HepG2 (cell line): ENCODE data around the gene KRT38. TPM values are rescaled to one million over a fixed set of nuclear protein-coding genes. Genes with fewer than 3 reads are reported as not detected.

Experiments
- ATAC-seq: fragments of 200-7000 bp; cut with Tn5 transposase; 3 replicates; pipeline ENCODE4 v1.9.1; 2020; ENCODE audit warnings: mild to moderate bottlenecking, moderate library complexity
- BruUV-seq: library from RNA; stranded (reverse); fragments of 400-500 nt; replicated peaks from 2 replicates; lab custom pipeline; 2021; lab: Mats Ljungman, UMichigan
- CTCF ChIA-PET: fragments of 300-600 bp; formaldehyde crosslinking; extraction: SDS; loops from one replicate; lab custom pipeline; 2021; ENCODE audit warnings: low total read pairs, inconsistent platforms, low intra/inter-chr PET ratio; lab: Yijun Ruan, JAX
- POLR2A ChIA-PET: fragments of 350-600 bp; sonication (Branson Sonifier 250); formaldehyde crosslinking; loops from one replicate; lab custom pipeline; 2020; ENCODE audit warnings: antibody characterized with exemption, inconsistent platforms; lab: Yijun Ruan, JAX
- DNase-seq: peaks from one replicate; pipeline ENCODE4 v3.0.0-alpha.2; 2015; ENCODE audit warnings: low spot score
- FAIRE-seq: peaks from 3 replicates; lab custom pipeline; 2011; peaks lifted over from hg19 to GRCh38; lab: Jason Lieb, UNC
- H2AFZ ChIP-seq: one replicate; pipeline ENCODE4 v1.6.1; 2011; ENCODE audit warnings: low read length, inconsistent platforms
- H3K27ac ChIP-seq: fragments of 300-600 bp; 3 replicates; pipeline ENCODE4 v1.8.0; 2011; ENCODE audit warnings: mixed run types, mild to moderate bottlenecking, mixed read lengths, low read length, inconsistent platforms; ENCODE audit not compliant: insufficient read depth; ENCODE audit errors: extremely low read length
- H3K27me3 ChIP-seq, 2 experiments: fragments of 200-600 bp in 1 of 2; 2 replicates in 1 of 2; 3 replicates in 1 of 2; pipeline versions ENCODE4 v1.6.0 to v1.8.0; 2011; ENCODE audit warnings: low read length in 2 of 2, mild to moderate bottlenecking in 2 of 2, moderate library complexity in 2 of 2, inconsistent platforms in 1 of 2; ENCODE audit not compliant: insufficient read depth in 2 of 2, control insufficient read depth in 1 of 2
- H3K36me3 ChIP-seq, 2 experiments: fragments of 200-600 bp in 1 of 2; replicated peaks in 1 of 2; 2 replicates in 1 of 2; 3 replicates in 1 of 2; pipeline versions ENCODE4 v1.5.1 to v1.8.0; 2011; ENCODE audit warnings: low read length in 2 of 2, inconsistent platforms in 1 of 2; ENCODE audit not compliant: insufficient read depth in 2 of 2, control insufficient read depth in 1 of 2
- H3K4me1 ChIP-seq: 2 replicates; pipeline ENCODE4 v1.5.1; 2012; ENCODE audit warnings: low read length, inconsistent platforms; ENCODE audit not compliant: insufficient read depth
- H3K4me2 ChIP-seq: 2 replicates; pipeline ENCODE4 v1.6.0; 2011; ENCODE audit warnings: low read depth, low read length, inconsistent platforms
- H3K4me3 ChIP-seq, 3 experiments: fragments of 200-600 bp in 1 of 3; sonication (generic), shearing (Covaris generic) in 1 of 3; replicated peaks in 1 of 3; 2 replicates each; pipeline ENCODE4 v1.5.1; 2011 to 2016; ENCODE audit warnings: low read length in 3 of 3, inconsistent platforms in 2 of 3, low read depth in 2 of 3, mild to moderate bottlenecking in 2 of 3, control low read depth in 1 of 3, mixed read lengths in 1 of 3; ENCODE audit not compliant: insufficient read depth in 1 of 3
- H3K79me2 ChIP-seq: one replicate; pipeline ENCODE4 v1.6.1; 2011; ENCODE audit warnings: low read length, inconsistent platforms; ENCODE audit not compliant: insufficient read depth
- H3K9ac ChIP-seq: 2 replicates; pipeline ENCODE4 v1.6.0; 2011; ENCODE audit warnings: mild to moderate bottlenecking, low read depth, low read length, inconsistent platforms; ENCODE audit not compliant: insufficient read depth
- H3K9me3 ChIP-seq: 2 replicates; pipeline ENCODE4 v1.5.1; 2012; ENCODE audit warnings: mild to moderate bottlenecking, low read length
- H4K20me1 ChIP-seq: 2 replicates; pipeline ENCODE4 v1.6.0; 2011; ENCODE audit warnings: inconsistent platforms, mild to moderate bottlenecking, low read length, moderate library complexity; ENCODE audit not compliant: insufficient read depth
- BORCS8-MEF2B ChIP-seq: sonication (generic); formaldehyde crosslinking; IDR thresholded peaks from 2 replicates; pipeline ENCODE4 v1.8.0; 2022; ENCODE audit warnings: mild to moderate bottlenecking, missing genetic modification reagents
- HMG20B ChIP-seq: conservative IDR thresholded peaks from 2 replicates; pipeline ENCODE4 v1.6.1; 2016; ENCODE audit warnings: missing genetic modification reagents, missing compliant biosample characterization
- NKX3-1 ChIP-seq: sonication (generic); formaldehyde crosslinking; IDR thresholded peaks from 2 replicates; pipeline ENCODE4 v1.5.0; 2020; ENCODE audit warnings: missing genetic modification reagents
- RBM39 ChIP-seq: fragments of 200-400 bp; formaldehyde crosslinking; IDR thresholded peaks from one replicate; pipeline ENCODE4 v1.6.1; 2018; ENCODE audit warnings: antibody characterized with exemption, mild to moderate bottlenecking, low read depth, low read length; ENCODE audit not compliant: poor library complexity, severe bottlenecking
- SRY ChIP-seq: sonication (generic); formaldehyde crosslinking; IDR thresholded peaks from 2 replicates; pipeline ENCODE4 v1.8.0; 2022; ENCODE audit warnings: mild to moderate bottlenecking, missing genetic modification reagents
- ZNF232 ChIP-seq: sonication (generic); formaldehyde crosslinking; IDR thresholded peaks from 2 replicates; pipeline ENCODE4 v1.4.0; 2020; ENCODE audit warnings: missing genetic modification reagents, borderline replicate concordance
- ZNF709 ChIP-seq: sonication (generic); formaldehyde crosslinking; IDR thresholded peaks from 2 replicates; pipeline ENCODE4 v1.5.0; 2020; ENCODE audit warnings: mild to moderate bottlenecking, missing genetic modification reagents
- WGBS: methylation state at CpG from one replicate; pipeline ENCODE4 v1.1.6; 2017; ENCODE audit warnings: low lambda C conversion rate; 5-methylcytosine and 5-hydroxymethylcytosine counted together
- in situ Hi-C: cut with HindIII; loops from 2 replicates; pipeline ENCODE4 v1.10.0; 2017; ENCODE audit warnings: low pct_unique_long_range_greater_than_20kb; ENCODE audit not compliant: extremely low pct_ligation_motif_present
- intact Hi-C: fragments of 100-400 bp; cut with micrococcal nuclease; formaldehyde crosslinking; loops from one replicate; pipeline ENCODE4 v1.10.0; 2022; ENCODE audit not compliant: unreplicated experiment
- polyA plus RNA-seq, 8 experiments: library from polyadenylated mRNA; depleted of rRNA in 3 of 8; stranded (reverse) in 7 of 8; unstranded in 1 of 8; fragments of >200 nt; fragmentation: Illumina TruSeq in 4 of 8; extraction: Trizol in 4 of 8; gene quantifications; 2 replicates each; pipeline versions ENCODE4 v1.2.1 to v1.2.3, GENCODE V29; 2011 to 2016; ENCODE audit warnings: low read depth in 4 of 8, missing spikeins in 1 of 8, mixed read lengths in 1 of 8; ENCODE audit not compliant: insufficient read depth in 1 of 8
- total RNA-seq, 5 experiments: library from RNA; depleted of rRNA; stranded (reverse); fragments of >200 nt; fragmentation: Illumina TruSeq; extraction: Trizol; gene quantifications; 2 replicates each; pipeline ENCODE4 v1.2.3, GENCODE V29; 2016; ENCODE audit warnings: low read depth in 1 of 5
- TF ChIP-seq, protein P1 (sequence below): sonication (generic); formaldehyde crosslinking; IDR thresholded peaks from 2 replicates; pipeline ENCODE4 v1.9.0; 2021; ENCODE audit warnings: missing genetic modification reagents, borderline replicate concordance
- TF ChIP-seq, protein P2 (sequence below): sonication (generic); formaldehyde crosslinking; conservative IDR thresholded peaks from 2 replicates; pipeline ENCODE4 v1.8.0; 2022; ENCODE audit warnings: mild to moderate bottlenecking, moderate library complexity, missing genetic modification reagents

KRT38 gene
- total and polyA plus RNA-seq, 2 of the 13 experiments (the other 11 are each of a cell fraction or from before 2014, with no cell fraction given): not detected

GRCh38 chr17:41466988-41467387 is 26.2 kb upstream of the KRT38 start, which contains the start of gene KRT32 (continued):
- TF ChIP-seq, protein P1, sequence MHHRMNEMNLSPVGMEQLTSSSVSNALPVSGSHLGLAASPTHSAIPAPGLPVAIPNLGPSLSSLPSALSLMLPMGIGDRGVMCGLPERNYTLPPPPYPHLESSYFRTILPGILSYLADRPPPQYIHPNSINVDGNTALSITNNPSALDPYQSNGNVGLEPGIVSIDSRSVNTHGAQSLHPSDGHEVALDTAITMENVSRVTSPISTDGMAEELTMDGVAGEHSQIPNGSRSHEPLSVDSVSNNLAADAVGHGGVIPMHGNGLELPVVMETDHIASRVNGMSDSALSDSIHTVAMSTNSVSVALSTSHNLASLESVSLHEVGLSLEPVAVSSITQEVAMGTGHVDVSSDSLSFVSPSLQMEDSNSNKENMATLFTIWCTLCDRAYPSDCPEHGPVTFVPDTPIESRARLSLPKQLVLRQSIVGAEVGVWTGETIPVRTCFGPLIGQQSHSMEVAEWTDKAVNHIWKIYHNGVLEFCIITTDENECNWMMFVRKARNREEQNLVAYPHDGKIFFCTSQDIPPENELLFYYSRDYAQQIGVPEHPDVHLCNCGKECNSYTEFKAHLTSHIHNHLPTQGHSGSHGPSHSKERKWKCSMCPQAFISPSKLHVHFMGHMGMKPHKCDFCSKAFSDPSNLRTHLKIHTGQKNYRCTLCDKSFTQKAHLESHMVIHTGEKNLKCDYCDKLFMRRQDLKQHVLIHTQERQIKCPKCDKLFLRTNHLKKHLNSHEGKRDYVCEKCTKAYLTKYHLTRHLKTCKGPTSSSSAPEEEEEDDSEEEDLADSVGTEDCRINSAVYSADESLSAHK (CRISPR knock-in tag): no peak

DNA sequence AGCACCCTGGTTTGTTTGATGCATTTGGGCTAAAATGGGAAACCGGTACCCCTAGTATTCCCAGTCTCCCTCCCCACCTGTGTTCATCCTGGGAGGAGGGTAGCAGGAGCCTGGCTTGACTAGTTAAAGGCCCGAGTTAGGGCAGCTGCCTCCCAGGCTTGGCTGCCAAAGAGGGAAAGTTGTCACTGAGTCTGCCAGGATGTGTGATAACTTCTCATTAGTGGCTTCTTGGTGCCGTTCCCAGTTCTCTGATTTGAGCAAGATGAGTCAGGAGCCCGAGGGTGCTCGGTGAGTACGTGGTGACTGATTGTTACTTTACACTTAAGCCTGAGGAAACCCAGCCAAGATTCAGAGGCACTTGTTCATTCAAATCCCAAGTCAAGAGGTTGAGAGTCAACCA is 23.9 kb upstream of the KRT38 start:
- Histone ChIP-seq H3K27me3 (peaks cover 2 to 43% of the 10 kb centered on the region in 2 experiments; a peak in 3 of 5 replicates), H3K9me3 (no peaks in the 10 kb centered on the region), H3K9ac (no peak overlapping the region), H3K4me3 (no peak overlapping the region), H4K20me1 (no peaks in the 10 kb centered on the region), H3K79me2 (no peaks in the 10 kb centered on the region), H3K27ac (no peak overlapping the region), H3K4me2 (no peak overlapping the region), H2AFZ (no peak overlapping the region), H3K4me1 (no peaks in the 10 kb centered on the region), H3K36me3 (no peaks in the 10 kb centered on the region)
- no peak for ATAC-seq
- BruUV-seq: no TSS peak
- in situ Hi-C loops (no loop called here), intact Hi-C loops (no loop called here)
- TF ChIP-seq ZNF232 (CRISPR knock-in tag) (no peak), ZNF709 (CRISPR knock-in tag) (no peak), NKX3-1 (no peak), HMG20B (CRISPR knock-in tag) (no peak), BORCS8-MEF2B (no peak), RBM39 (no peak), SRY (CRISPR knock-in tag) (no peak)
- TF ChIP-seq, protein P2, sequence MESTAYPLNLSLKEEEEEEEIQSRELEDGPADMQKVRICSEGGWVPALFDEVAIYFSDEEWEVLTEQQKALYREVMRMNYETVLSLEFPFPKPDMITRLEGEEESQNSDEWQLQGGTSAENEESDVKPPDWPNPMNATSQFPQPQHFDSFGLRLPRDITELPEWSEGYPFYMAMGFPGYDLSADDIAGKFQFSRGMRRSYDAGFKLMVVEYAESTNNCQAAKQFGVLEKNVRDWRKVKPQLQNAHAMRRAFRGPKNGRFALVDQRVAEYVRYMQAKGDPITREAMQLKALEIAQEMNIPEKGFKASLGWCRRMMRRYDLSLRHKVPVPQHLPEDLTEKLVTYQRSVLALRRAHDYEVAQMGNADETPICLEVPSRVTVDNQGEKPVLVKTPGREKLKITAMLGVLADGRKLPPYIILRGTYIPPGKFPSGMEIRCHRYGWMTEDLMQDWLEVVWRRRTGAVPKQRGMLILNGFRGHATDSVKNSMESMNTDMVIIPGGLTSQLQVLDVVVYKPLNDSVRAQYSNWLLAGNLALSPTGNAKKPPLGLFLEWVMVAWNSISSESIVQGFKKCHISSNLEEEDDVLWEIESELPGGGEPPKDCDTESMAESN (CRISPR knock-in tag): no peak
- CTCF ChIA-PET: no interaction called here
- no peak for DNase-seq
- POLR2A ChIA-PET: no interaction called here
- 1% methylated on average over 6 of the region's 6 CpGs for WGBS
- FAIRE-seq: no peak
